Airway epithelial cell (primary cell): Measurements from ENCODE around the gene TRIM38. TPM values are rescaled to one million over a fixed set of nuclear protein-coding genes. Genes with fewer than 3 reads are reported as not detected.

Source experiments
- total RNA-seq: library from RNA; depleted of rRNA; stranded (reverse); fragments of >200 nt; gene quantifications from 2 replicates; pipeline ENCODE4 v1.2.3, GENCODE V29; 2015

Gene TRIM38
- 4.1 and 5.8 TPM in 2 replicates for total RNA-seq

GRCh38 chr6:25962149-25963127, at the start of gene TRIM38:
Gene TRIM38, plus strand, starts transcription at chr6:25962802. Its CDS starts 3,721 bp downstream, at chr6:25966523.

GRCh38 chr6:25930532-25931410, 31.8 kb upstream of the TRIM38 start, which contains the start of gene SLC17A2:
Gene SLC17A2, minus strand, starts transcription at chr6:25930691. Its CDS starts 4,895 bp downstream, at chr6:25925796.

Other genes with a start within 250 kb of the TRIM38 start
- gene SLC17A4, start 208.1 kb upstream of the TRIM38 start, total RNA-seq = not detected in 2 replicates
- gene SLC17A1, start 130.8 kb upstream of the TRIM38 start, total RNA-seq = not detected in 2 replicates
- gene SLC17A3, start 88.6 kb upstream of the TRIM38 start, total RNA-seq = not detected in 2 replicates
- not detected in 2 replicates for gene SLC17A2, start 32.1 kb upstream of the TRIM38 start, total RNA-seq
- 5.0 and 8.0 TPM in 2 replicates for gene HFE, start 124.6 kb downstream of the TRIM38 start, total RNA-seq